ENCODE results near the gene LRP5. TPM values are rescaled to one million over a fixed set of nuclear protein-coding genes. Genes with fewer than 3 reads are reported as not detected.

The LRP5 gene
- total RNA-seq, 4 donors from 2014 or later, result 32.6 to 68.9 (median 42.5) TPM

DNA sequence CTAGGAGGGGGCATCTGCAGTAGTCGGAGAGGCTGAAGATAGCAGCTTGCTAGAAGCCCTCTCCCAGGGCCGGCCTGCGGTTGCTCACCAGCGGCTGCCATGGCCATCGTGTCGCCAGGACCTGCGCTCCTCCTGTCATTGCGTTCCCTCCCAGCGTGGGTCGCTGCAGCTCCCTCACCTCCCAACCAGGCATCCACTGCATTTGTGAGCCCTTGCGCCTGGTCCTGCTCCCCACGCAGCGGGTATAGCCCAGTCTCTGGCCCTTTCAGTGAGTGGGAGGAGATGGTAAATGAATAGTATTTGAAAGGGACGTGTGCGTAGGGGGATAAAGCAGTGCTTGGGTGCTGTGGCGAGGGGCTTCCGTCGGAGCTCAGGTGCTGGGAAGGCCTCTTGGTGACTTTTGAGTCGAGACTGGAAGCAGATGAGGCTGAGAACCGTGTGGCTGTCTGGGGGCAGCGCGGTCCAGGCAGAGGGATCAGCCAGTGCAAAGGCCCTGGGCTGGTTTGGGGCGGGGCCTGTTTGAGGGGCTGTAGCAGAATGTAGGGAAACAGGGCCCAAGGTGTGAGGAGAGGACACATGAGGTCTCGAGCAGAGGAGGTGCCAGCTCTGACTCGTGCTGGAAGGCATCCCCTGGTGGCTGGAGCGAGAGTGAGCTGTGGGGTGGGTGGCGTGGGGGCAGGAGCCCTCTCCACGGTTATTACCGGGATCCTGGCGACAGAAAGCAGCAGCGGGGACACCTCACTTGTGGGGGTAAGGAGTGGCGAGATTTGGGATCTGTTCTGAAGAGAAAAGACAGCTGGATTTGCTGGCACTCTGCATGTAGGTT lies 39.3 kb downstream of the LRP5 start:
- TF ChIP-seq POLR2AphosphoS5 (IDR thresholded peaks at IDR 0.05), result no peak
- TF ChIP-seq, protein P1, sequence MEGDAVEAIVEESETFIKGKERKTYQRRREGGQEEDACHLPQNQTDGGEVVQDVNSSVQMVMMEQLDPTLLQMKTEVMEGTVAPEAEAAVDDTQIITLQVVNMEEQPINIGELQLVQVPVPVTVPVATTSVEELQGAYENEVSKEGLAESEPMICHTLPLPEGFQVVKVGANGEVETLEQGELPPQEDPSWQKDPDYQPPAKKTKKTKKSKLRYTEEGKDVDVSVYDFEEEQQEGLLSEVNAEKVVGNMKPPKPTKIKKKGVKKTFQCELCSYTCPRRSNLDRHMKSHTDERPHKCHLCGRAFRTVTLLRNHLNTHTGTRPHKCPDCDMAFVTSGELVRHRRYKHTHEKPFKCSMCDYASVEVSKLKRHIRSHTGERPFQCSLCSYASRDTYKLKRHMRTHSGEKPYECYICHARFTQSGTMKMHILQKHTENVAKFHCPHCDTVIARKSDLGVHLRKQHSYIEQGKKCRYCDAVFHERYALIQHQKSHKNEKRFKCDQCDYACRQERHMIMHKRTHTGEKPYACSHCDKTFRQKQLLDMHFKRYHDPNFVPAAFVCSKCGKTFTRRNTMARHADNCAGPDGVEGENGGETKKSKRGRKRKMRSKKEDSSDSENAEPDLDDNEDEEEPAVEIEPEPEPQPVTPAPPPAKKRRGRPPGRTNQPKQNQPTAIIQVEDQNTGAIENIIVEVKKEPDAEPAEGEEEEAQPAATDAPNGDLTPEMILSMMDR (IDR thresholded peaks at IDR 0.05), result peak in 3 of 4 experiments; percentile 55 to 60 (median 56)
- no peak for TF ChIP-seq EP300 (IDR thresholded peaks at IDR 0.05)
- Histone ChIP-seq H3K36me3 (peaks cover 0 to 8% of the 10 kb centered on the region in 2 donors), H3K9me3 (no peaks in the 10 kb centered on the region), H3K27me3 (no peaks in the 10 kb centered on the region), H3K4me1 (peaks cover 7 to 94% (median 54%) of the 10 kb centered on the region in 3 donors), H3K4me3 (no peak overlapping the region), H3K27ac (peak overlapping the region; percentile 92 to 97 (median 94))
- no peak for ATAC-seq
- 64 to 71% methylated on average over 1 to 12 of the region's 32 CpGs for WGBS, 2 donors (ENCODE audit: low coverage in 1 of 2)

DNA sequence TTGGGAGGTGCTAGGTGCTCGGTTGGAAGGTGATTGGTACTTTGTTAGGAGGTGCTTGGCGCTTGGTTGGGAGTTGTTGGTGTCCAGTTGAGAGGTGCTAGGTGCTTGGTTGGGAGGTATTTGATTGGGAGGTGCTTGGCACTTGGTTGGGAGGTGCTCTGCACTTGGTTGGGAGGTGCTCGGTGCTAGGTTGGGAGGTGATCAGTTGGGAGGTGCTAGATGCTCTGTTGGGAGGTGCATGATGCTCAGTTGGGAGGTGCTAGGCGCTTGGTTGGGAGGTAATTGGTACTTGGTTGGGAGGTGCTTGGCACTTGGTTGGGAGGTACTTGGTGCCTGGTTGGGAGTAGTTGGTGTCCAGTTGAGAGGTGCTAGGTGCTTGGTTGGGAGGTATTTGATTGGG lies 40.2 kb downstream of the LRP5 start:
- H3K27me3 ChIP-seq, result no peaks in the 10 kb centered on the region
- no peaks in the 10 kb centered on the region for H3K9me3 ChIP-seq
- no peak overlapping the region for H3K4me3 ChIP-seq
- 87 to 100% methylated on average over 2 to 3 of the region's 4 CpGs for WGBS, 2 donors (ENCODE audit: low coverage in 1 of 2)
- H3K27ac ChIP-seq, result peak overlapping the region; percentile 92 to 97 (median 94)
- peaks cover 0 to 9% of the 10 kb centered on the region in 2 donors for H3K36me3 ChIP-seq
- TF ChIP-seq POLR2AphosphoS5 (IDR thresholded peaks at IDR 0.05) (no peak), EP300 (IDR thresholded peaks at IDR 0.05) (no peak), POLR2A (IDR thresholded peaks at IDR 0.05) (no peak)
- TF ChIP-seq, protein P1 (IDR thresholded peaks at IDR 0.05), result no peak
- H3K4me1 ChIP-seq, result peaks cover 7 to 94% (median 47%) of the 10 kb centered on the region in 3 donors
- no peak for ATAC-seq

DNA sequence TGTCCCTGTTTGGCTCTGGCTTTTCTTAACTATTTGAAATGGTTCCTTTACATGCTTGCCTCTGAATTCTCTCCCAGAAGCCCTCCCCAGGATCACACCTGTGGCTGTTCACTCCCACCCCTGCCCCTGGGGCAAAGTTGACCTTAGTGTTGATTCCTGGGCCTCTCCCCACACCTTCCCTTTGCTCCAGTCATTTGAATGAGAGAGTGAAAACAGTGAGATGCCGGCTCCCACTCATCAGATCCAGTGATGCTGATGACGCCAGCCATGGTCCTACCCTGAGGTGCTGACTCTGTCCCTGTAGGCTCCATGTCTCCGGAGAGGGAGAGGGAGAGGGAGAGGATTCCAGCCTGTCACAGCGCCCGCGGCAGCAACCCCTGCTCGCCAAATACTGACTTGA lies 40.7 kb downstream of the LRP5 start:
- Histone ChIP-seq H3K27me3 (no peaks in the 10 kb centered on the region), H3K27ac (peak overlapping the region; percentile 92 to 97 (median 94)), H3K4me1 (peaks cover 7 to 96% (median 47%) of the 10 kb centered on the region in 3 donors), H3K9me3 (no peaks in the 10 kb centered on the region), H3K36me3 (peaks cover 0 to 10% of the 10 kb centered on the region in 2 donors), H3K4me3 (no peak overlapping the region)
- TF ChIP-seq POLR2AphosphoS5 (IDR thresholded peaks at IDR 0.05) (no peak), EP300 (IDR thresholded peaks at IDR 0.05) (no peak), POLR2A (IDR thresholded peaks at IDR 0.05) (no peak)
- TF ChIP-seq, protein P1 (IDR thresholded peaks at IDR 0.05), result no peak
- no CpG with 5 or more reads among the region's 7 CpGs for WGBS, 2 donors (ENCODE audit: low coverage in 1 of 2)
- no peak for ATAC-seq

DNA sequence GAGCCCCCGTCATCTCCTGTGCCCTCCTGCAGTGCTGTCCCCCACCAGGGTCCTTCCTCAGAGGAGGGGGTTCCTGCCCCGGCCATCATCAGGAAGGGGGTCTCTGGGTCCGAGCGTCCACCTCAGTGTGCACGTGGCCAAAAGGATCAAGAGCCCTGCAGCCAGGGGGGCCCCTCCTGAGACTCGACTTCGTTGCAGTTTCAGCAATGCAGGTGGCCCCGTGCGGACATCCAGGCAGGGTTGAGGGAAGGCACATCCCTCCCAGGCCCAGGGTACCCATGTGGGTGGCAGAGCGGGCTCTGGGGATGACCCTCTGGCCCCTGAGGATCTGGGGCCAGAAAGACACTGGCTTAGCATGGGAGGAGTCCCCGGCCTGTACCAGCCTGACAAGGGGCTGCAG lies 41.3 kb downstream of the LRP5 start:
- TF ChIP-seq POLR2AphosphoS5 (IDR thresholded peaks at IDR 0.05) (no peak), EP300 (IDR thresholded peaks at IDR 0.05) (no peak), POLR2A (IDR thresholded peaks at IDR 0.05) (no peak)
- TF ChIP-seq, protein P1 (IDR thresholded peaks at IDR 0.05), result no peak
- no CpG with 5 or more reads among the region's 11 CpGs for WGBS, 2 donors (ENCODE audit: low coverage in 1 of 2)
- Histone ChIP-seq H3K9me3 (no peaks in the 10 kb centered on the region), H3K36me3 (peaks cover 0 to 12% of the 10 kb centered on the region in 2 donors), H3K27me3 (no peaks in the 10 kb centered on the region), H3K4me1 (peaks cover 7 to 97% (median 47%) of the 10 kb centered on the region in 3 donors), H3K27ac (peak overlapping the region; percentile 92 to 97 (median 94)), H3K4me3 (no peak overlapping the region)
- no peak for ATAC-seq

Data from gastroesophageal sphincter (tissue), 4 donors.